ENCODE data around the gene ZNF414. TPM values are rescaled to one million over a fixed set of nuclear protein-coding genes. Genes with fewer than 3 reads are reported as not detected.

Gene ZNF414, protein sequence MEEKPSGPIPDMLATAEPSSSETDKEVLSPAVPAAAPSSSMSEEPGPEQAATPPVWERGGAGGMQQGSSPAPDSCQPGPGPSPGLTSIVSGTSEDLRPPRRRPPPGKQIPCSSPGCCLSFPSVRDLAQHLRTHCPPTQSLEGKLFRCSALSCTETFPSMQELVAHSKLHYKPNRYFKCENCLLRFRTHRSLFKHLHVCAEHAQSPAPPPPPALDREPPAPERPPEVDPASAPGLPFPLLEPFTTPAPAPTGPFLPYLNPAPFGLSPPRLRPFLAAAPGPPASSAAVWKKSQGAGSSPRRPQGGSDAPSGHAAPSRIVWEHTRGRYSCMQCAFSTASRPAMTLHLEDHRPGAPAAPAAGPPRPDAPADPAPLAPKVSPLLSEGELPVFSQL
- total RNA-seq: 5.2 and 7.7 TPM in 2 replicates

DNA sequence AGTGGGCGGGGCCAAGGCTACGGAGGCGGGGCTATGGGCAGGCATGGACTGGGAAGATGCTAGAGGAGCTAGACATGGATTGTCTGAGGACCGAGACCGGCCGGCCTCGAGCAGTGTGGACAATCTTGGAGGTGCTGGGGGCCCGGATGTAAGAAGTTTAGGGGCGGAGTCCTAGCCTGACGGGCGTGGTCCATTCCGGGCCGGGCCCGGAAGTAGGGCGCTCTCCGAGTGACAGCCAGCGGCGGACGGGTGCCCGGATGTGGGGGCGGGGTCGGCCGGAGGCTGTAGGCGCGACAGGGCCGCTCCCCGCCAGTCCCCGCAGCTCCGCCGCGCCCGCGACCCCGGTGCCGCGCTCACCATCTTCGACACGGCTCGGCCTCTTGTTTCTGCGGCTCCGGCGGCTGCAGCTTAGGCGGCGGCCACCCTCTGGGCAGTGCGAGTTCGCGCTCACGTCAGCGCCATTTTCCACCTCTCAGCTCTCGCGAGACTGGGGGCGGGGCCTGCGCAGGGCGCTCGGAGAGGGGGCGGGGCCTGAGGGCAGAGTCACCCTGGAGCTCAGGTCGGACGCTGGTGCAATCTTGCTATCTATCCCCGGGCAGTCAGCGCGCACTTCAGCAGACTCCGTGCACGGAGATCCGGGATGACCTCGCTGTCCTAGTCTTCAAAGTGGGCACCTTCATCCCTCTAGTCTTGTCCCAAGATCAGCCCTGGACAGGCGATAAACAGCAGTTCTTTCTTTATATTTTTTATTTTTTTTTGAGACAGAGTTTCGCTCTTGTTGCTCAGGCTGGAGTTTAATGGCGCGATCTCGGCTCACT, at the start of gene ZNF414:
ZNF414 (minus strand) TSS at position 481 of the 818 bp plus-strand sequence; CDS start at position 360, 121 bp downstream.

Other genes with a start within 250 kb of the ZNF414 start
- 18.2 and 24.7 TPM in 2 replicates for gene CD320, start 205.8 kb downstream of the ZNF414 start, total RNA-seq
- gene NDUFA7, start 192.8 kb downstream of the ZNF414 start, total RNA-seq: 5.7 and 20.6 TPM in 2 replicates
- 66.5 and 96.5 TPM in 2 replicates for gene RPS28, start 192.7 kb downstream of the ZNF414 start, total RNA-seq
- 0.16 and 0.61 TPM in 2 replicates for gene KANK3, start 170.9 kb downstream of the ZNF414 start, total RNA-seq
- 1.2 and 4.4 TPM in 2 replicates for gene ANGPTL4, start 150.0 kb downstream of the ZNF414 start, total RNA-seq
- 23.3 and 26.8 TPM in 2 replicates for gene RAB11B, start 123.8 kb downstream of the ZNF414 start, total RNA-seq
- gene MARCHF2, start 100.9 kb downstream of the ZNF414 start, total RNA-seq: 82.6 and 90.2 TPM in 2 replicates
- 36.7 and 37.2 TPM in 2 replicates for gene HNRNPM, start 69.2 kb downstream of the ZNF414 start, total RNA-seq
- gene PRAM1, start 11.5 kb downstream of the ZNF414 start, total RNA-seq: 0.12 and 0.32 TPM in 2 replicates
- gene MYO1F, start 63.3 kb upstream of the ZNF414 start, total RNA-seq: 0.85 and 2.8 TPM in 2 replicates
- 21.5 and 31.0 TPM in 2 replicates for gene ADAMTS10, start 96.5 kb upstream of the ZNF414 start, total RNA-seq
- not detected in 2 replicates for gene NFILZ, start 116.5 kb upstream of the ZNF414 start, total RNA-seq
- gene ACTL9, start 184.6 kb upstream of the ZNF414 start, total RNA-seq: not detected in 2 replicates
- not detected in 2 replicates for gene OR2Z1, start 207.5 kb upstream of the ZNF414 start, total RNA-seq